HEK293T (cell line): ENCODE results near the gene ALKBH8.

Source experiments
- BHLHE40 ChIP-seq: fragments of 450-650 bp; IDR thresholded peaks from 2 replicates; pipeline ENCODE4 v1.6.1; 2016; ENCODE audit warnings: mild to moderate bottlenecking, moderate library complexity, borderline replicate concordance
- CTBP1 ChIP-seq: fragments of 450-650 bp; IDR thresholded peaks from 2 replicates; pipeline ENCODE4 v1.6.1; 2016; ENCODE audit warnings: borderline replicate concordance
- FOXA1 ChIP-seq: fragments of 450-650 bp; IDR thresholded peaks from 2 replicates; pipeline ENCODE4 v1.6.1; 2016; ENCODE audit warnings: mild to moderate bottlenecking
- FOXK2 ChIP-seq: fragments of 450-650 bp; IDR thresholded peaks from 2 replicates; pipeline ENCODE4 v1.6.1; 2016; ENCODE audit warnings: mild to moderate bottlenecking
- SUZ12 ChIP-seq: fragments of 450-650 bp; IDR thresholded peaks from 2 replicates; pipeline ENCODE4 v1.6.1; 2016; ENCODE audit warnings: mild to moderate bottlenecking
- TARDBP ChIP-seq: fragments of 450-650 bp; IDR thresholded peaks from 2 replicates; pipeline ENCODE4 v1.6.1; 2016
- ZNF384 ChIP-seq: fragments of 450-650 bp; IDR thresholded peaks from 2 replicates; pipeline ENCODE4 v1.6.1; 2016
- TF ChIP-seq, protein P1 (sequence below): fragments of 450-650 bp; IDR thresholded peaks from 2 replicates; pipeline ENCODE4 v1.6.1; 2016

DNA sequence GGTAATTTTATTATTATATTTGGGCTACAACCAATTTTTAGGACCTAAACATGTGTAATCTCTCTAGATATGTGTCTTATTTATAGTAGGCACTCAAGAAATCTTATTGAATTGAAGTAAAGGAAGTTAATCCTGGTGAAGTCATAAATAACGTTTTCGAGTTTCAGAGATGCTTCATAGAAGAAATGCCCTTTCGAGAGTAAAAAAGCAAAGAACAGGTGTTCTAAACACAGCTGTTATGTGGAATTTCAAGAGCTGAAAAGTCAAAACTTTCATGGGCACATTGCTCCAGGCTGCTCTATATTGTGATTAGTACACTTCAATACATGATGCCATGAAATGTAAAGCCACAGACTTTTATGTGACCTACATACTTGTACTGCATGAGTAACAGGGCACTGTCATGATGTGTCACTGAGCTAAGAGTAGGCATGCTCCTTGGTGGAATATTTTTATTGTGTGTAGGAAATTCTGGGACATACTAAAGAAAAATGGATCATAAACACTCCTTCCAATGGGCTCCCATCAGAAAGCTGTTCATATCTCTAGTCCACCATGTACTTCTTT, 18.2 kb upstream of the ALKBH8 start:
- TF ChIP-seq FOXK2 (no peak), TARDBP (no peak), SUZ12 (no peak), ZNF384 (no peak), BHLHE40 (no peak), FOXA1 (no peak), CTBP1 (no peak)
- TF ChIP-seq, protein P1, sequence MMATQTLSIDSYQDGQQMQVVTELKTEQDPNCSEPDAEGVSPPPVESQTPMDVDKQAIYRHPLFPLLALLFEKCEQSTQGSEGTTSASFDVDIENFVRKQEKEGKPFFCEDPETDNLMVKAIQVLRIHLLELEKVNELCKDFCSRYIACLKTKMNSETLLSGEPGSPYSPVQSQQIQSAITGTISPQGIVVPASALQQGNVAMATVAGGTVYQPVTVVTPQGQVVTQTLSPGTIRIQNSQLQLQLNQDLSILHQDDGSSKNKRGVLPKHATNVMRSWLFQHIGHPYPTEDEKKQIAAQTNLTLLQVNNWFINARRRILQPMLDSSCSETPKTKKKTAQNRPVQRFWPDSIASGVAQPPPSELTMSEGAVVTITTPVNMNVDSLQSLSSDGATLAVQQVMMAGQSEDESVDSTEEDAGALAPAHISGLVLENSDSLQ = no peak
